K562 (cell line): ENCODE data around the gene IL31. TPM values are rescaled to one million over a fixed set of nuclear protein-coding genes. Genes with fewer than 3 reads are reported as not detected.

Experiments used
- ATAC-seq: fragments of 200-7000 bp; cut with Tn5 transposase; 3 replicates; pipeline ENCODE4 v1.9.1; 2020; ENCODE audit warnings: moderate library complexity
- BruUV-seq: library from RNA; stranded (reverse); fragments of 400-500 nt; replicated peaks from 2 replicates; lab custom pipeline; 2021; lab: Mats Ljungman, UMichigan
- CTCF ChIA-PET: fragments of 300-600 bp; formaldehyde crosslinking; extraction: SDS; loops from one replicate; lab custom pipeline; 2021; ENCODE audit warnings: low intra/inter-chr PET ratio; lab: Yijun Ruan, JAX
- POLR2A ChIA-PET: fragments of 300-600, 350-650 bp; sonication (Branson Sonifier 250); formaldehyde crosslinking; extraction: SDS; loops from one replicate; lab custom pipeline; 2021; ENCODE audit warnings: antibody characterized with exemption, inconsistent platforms; lab: Yijun Ruan, JAX
- DNase-seq, 4 experiments: peaks; one replicate each; pipeline versions ENCODE4 v3.0.0 to v3.0.0-alpha.2; 2011 to 2018; ENCODE audit warnings: low spot score in 3 of 4, mixed read lengths in 3 of 4; ENCODE audit errors: extremely low read depth in 1 of 4
- FAIRE-seq: peaks from 2 replicates; lab custom pipeline; 2011; peaks lifted over from hg19 to GRCh38; lab: Jason Lieb, UNC
- H2AFZ ChIP-seq: 2 replicates; pipeline ENCODE4 v1.6.0; 2011; ENCODE audit warnings: low read depth, low read length, control low read depth, inconsistent platforms
- H3K27ac ChIP-seq: fragments of 200-600 bp; 3 replicates; pipeline ENCODE4 v1.8.0; 2011; ENCODE audit warnings: low read depth, mild to moderate bottlenecking, control low read depth, inconsistent platforms, low read length, moderate library complexity, mixed read lengths; ENCODE audit errors: extremely low read depth
- H3K27me3 ChIP-seq, 2 experiments: fragments of 300-600 bp in 1 of 2; 2 replicates in 1 of 2; 3 replicates in 1 of 2; pipeline versions ENCODE4 v1.6.0 to v1.8.0; 2011; ENCODE audit warnings: inconsistent platforms in 2 of 2, low read length in 2 of 2, mild to moderate bottlenecking in 1 of 2, mixed read lengths in 1 of 2, moderate library complexity in 1 of 2; ENCODE audit not compliant: control insufficient read depth in 2 of 2, insufficient read depth in 2 of 2
- H3K36me3 ChIP-seq: fragments of 300-600 bp; 3 replicates; pipeline ENCODE4 v1.8.0; 2011; ENCODE audit warnings: mild to moderate bottlenecking, low read length, inconsistent platforms; ENCODE audit not compliant: control insufficient read depth, insufficient read depth
- H3K4me1 ChIP-seq, 2 experiments: fragments of 200-600 bp in 1 of 2; replicated peaks in 1 of 2; 2 replicates in 1 of 2; 3 replicates in 1 of 2; pipeline versions ENCODE4 v1.5.1 to v1.8.0; 2011; ENCODE audit warnings: inconsistent platforms in 2 of 2, low read length in 2 of 2, mild to moderate bottlenecking in 1 of 2, mixed read lengths in 1 of 2, moderate library complexity in 1 of 2; ENCODE audit not compliant: control insufficient read depth in 2 of 2, insufficient read depth in 2 of 2
- H3K4me2 ChIP-seq: 2 replicates; pipeline ENCODE4 v1.6.1; 2011; ENCODE audit warnings: low read length, control low read depth, inconsistent platforms, mixed read lengths; ENCODE audit not compliant: insufficient read depth
- H3K4me3 ChIP-seq: fragments of 200-600 bp; sonication (generic), shearing (Covaris generic); 2 replicates; pipeline ENCODE4 v1.5.1; 2016; ENCODE audit warnings: control low read depth, inconsistent platforms
- H3K79me2 ChIP-seq: fragments of 200-600 bp; 3 replicates; pipeline ENCODE4 v1.8.0; 2011; ENCODE audit warnings: low read length, inconsistent platforms; ENCODE audit not compliant: control insufficient read depth, insufficient read depth
- H3K9ac ChIP-seq, 2 experiments: 2 replicates each; pipeline versions ENCODE4 v1.6.0 to v1.6.1; 2011; ENCODE audit warnings: low read depth in 2 of 2, low read length in 2 of 2, control low read depth in 1 of 2, inconsistent platforms in 1 of 2, mild to moderate bottlenecking in 1 of 2, mixed read lengths in 1 of 2; ENCODE audit not compliant: insufficient read depth in 1 of 2
- H3K9me1 ChIP-seq: one replicate; pipeline ENCODE4 v1.6.0; 2011; ENCODE audit warnings: inconsistent platforms, mild to moderate bottlenecking, low read length, moderate library complexity; ENCODE audit not compliant: control insufficient read depth, insufficient read depth
- H3K9me3 ChIP-seq: replicated peaks from 2 replicates; pipeline ENCODE4 v1.5.1; 2011; ENCODE audit warnings: low read depth, low read length, inconsistent platforms; ENCODE audit not compliant: control insufficient read depth, insufficient read depth
- H4K20me1 ChIP-seq: replicated peaks from 2 replicates; pipeline ENCODE4 v1.6.1; 2011; ENCODE audit warnings: low read length, inconsistent platforms, mixed read lengths; ENCODE audit not compliant: control insufficient read depth, insufficient read depth
- ELF2 ChIP-seq: fragments of 250-450 bp; sonication (Bioruptor Pico); IDR thresholded peaks from 2 replicates; pipeline ENCODE4 v1.5.0; 2021; ENCODE audit warnings: mild to moderate bottlenecking
- LARP7 ChIP-seq: fragments of 450-650 bp; IDR thresholded peaks from 2 replicates; pipeline ENCODE4 v1.6.1; 2016
- NKRF ChIP-seq: fragments of 450-650 bp; IDR thresholded peaks from 2 replicates; pipeline ENCODE4 v1.6.1; 2016; ENCODE audit warnings: borderline replicate concordance
- ZBTB33 ChIP-seq: sonication (generic); formaldehyde crosslinking; IDR thresholded peaks from 2 replicates; pipeline ENCODE4 v1.8.1; 2023; ENCODE audit warnings: mild to moderate bottlenecking, missing genetic modification reagents
- ZHX1 ChIP-seq: fragments of 150-350 bp; conservative IDR thresholded peaks from 2 replicates; pipeline ENCODE4 v1.6.1; 2014; ENCODE audit warnings: low read length
- ZNF764 ChIP-seq: fragments of 250-450 bp; sonication (Bioruptor Pico); IDR thresholded peaks from 2 replicates; pipeline ENCODE4 v1.4.0; 2020; ENCODE audit warnings: low read depth, mild to moderate bottlenecking, moderate library complexity
- ZNF785 ChIP-seq: fragments of 250-450 bp; sonication (Bioruptor Pico); IDR thresholded peaks from 2 replicates; pipeline ENCODE4 v1.4.0; 2020; ENCODE audit warnings: mild to moderate bottlenecking
- ZSCAN29 ChIP-seq: fragments of 450-650 bp; IDR thresholded peaks from 2 replicates; pipeline ENCODE4 v1.6.1; 2017
- WGBS: fragments of 100-300 bp; shearing (Covaris generic); methylation state at CpG from one replicate; pipeline ENCODE4 v1.1.6; 2016; ENCODE audit warnings: low coverage, mixed read lengths; ENCODE audit not compliant: insufficient coverage; ENCODE audit errors: missing lambda C conversion rate; 5-methylcytosine and 5-hydroxymethylcytosine counted together
- in situ Hi-C: fragments of 300-500 bp; cut with MboI; formaldehyde crosslinking; loops from 4 replicates; pipeline ENCODE4 v1.15.0; 2018; ENCODE audit warnings: inconsistent platforms, mixed read lengths
- intact Hi-C: fragments of 100-400 bp; cut with micrococcal nuclease; formaldehyde crosslinking; loops from 2 replicates; pipeline ENCODE4 v1.14.2; 2022
- polyA plus RNA-seq, 8 experiments: library from polyadenylated mRNA; depleted of rRNA in 4 of 8; stranded (reverse) in 5 of 8; unstranded in 3 of 8; fragments of >200 nt; fragmentation: Nextera tagmentation in 2 of 8; fragmentation: Illumina TruSeq in 1 of 8; extraction: Ambion mirVana in 2 of 8; extraction: Trizol in 1 of 8; gene quantifications; 2 replicates each; pipeline versions ENCODE4 v1.2.1 to v1.2.3, GENCODE V29; 2011 to 2014; ENCODE audit warnings: inconsistent platforms in 1 of 8, missing spikeins in 1 of 8
- total RNA-seq, 7 experiments: library from RNA; depleted of rRNA in 6 of 7; stranded (reverse); fragments of >200 nt in 6 of 7; fragmentation: Illumina TruSeq in 2 of 7; extraction: Trizol in 2 of 7; gene quantifications; 2 replicates each; pipeline versions ENCODE4 v1.2.1 to v1.2.3, GENCODE V29; 2011 to 2021; ENCODE audit warnings: low replicate concordance in 1 of 7

IL31 gene
- total and polyA plus RNA-seq, 9 of the 15 experiments (the other 6 are each of a cell fraction or from before 2014, with no cell fraction given) = not detected

- TF ChIP-seq ZHX1 (no peak), ZNF785 (CRISPR knock-in tag) (no peak), ZNF764 (no peak)
- TF ChIP-seq, all 486 proteins: peak for 0
Measured at GRCh38 chr12:122183588-122183940, 9.5 kb upstream of the IL31 start (continued).

- ATAC-seq = no peak
- Histone ChIP-seq H3K9ac (no peak within 1 kb of the TSS), H3K4me3 (no peak within 1 kb of the TSS), H3K79me2 (no peaks in the 10 kb centered on the region), H3K36me3 (no peaks in the 10 kb centered on the region), H3K4me1 (peaks cover 0 to 3% of the 10 kb centered on the region in 2 experiments; a peak in 1 of 5 replicates), H3K4me2 (no peak within 1 kb of the TSS), H3K27me3 (no peaks in the 10 kb centered on the region), H4K20me1 (no peaks in the 10 kb centered on the region), H3K9me3 (no peaks in the 10 kb centered on the region), H2AFZ (no peak within 1 kb of the TSS), H3K27ac (no peak within 1 kb of the TSS), H3K9me1 (no peaks in the 10 kb centered on the region)
- FAIRE-seq = no peak
- no peak for DNase-seq
- intact Hi-C loops (no loop called here), in situ Hi-C loops (no loop called here)
- ChIA-PET POLR2A (interaction anchor here (0.5 to 1.3 kb wide), 3 partner anchors 16 to 158 kb away, joined by 3 read pairs; no protein-coding TSS in a partner anchor), CTCF (no interaction called here)
- no peak for TF ChIP-seq ZSCAN29
- TF ChIP-seq LARP7 = no peak
- no peak for TF ChIP-seq ELF2 (CRISPR knock-in tag)
- TF ChIP-seq NKRF = no peak
- TF ChIP-seq ZBTB33 (CRISPR knock-in tag) = peak; percentile 75
- 81% methylated on average over 23 of the region's 63 CpGs for WGBS
- BruUV-seq = no TSS peak
Measured at GRCh38 chr12:122182887-122183587, 9.0 kb upstream of the IL31 start, which contains the start of gene LRRC43. Gene LRRC43, plus strand, starts transcription at chr12:122183123. Its CDS starts 22 bp downstream, at chr12:122183145.
